Measurements from ENCODE around the gene PZP. TPM values are rescaled to one million over a fixed set of nuclear protein-coding genes. Genes with fewer than 3 reads are reported as not detected.

Gene PZP
- total and polyA plus RNA-seq, 2 of the 13 experiments (the other 11 are each of a cell fraction or from before 2014, with no cell fraction given) = 0.07 to 0.89 TPM

DNA sequence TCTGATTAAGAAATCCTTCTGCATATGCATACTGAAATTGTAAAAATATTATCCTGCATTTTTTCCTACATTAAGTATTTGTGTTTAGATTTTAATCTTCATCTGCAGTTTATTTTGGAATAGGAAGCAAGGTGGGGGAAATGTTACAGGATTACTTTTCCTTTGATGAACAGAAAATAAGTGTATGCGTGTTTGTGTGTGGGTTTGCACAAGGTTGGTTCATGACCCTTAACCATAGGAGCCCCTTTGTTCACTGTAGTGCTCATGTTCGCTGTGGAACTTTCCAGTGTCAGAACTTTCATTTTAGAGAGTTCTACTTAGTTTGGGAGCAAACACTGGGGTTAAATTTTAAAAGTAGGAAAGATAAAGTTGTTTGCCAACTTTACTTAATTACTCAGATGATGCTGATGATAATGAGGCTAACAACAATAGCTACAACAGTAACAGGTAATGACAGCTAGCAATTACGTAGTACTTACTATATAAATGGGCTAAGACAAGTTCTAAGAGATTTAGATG lies 86.0 kb downstream of the PZP start (continued):
- peak; percentile 99 for TF ChIP-seq PITX1 (CRISPR knock-in tag; IDR thresholded peaks at IDR 0.05)
- TF ChIP-seq ZNF362 (CRISPR knock-in tag; IDR thresholded peaks at IDR 0.05; ENCODE audit: borderline replicate concordance) = peak; percentile 48; the same call in 1 of the 2 replicates
- no peak for TF ChIP-seq ZNF10 (CRISPR knock-in tag; IDR thresholded peaks at IDR 0.05; ENCODE audit: borderline replicate concordance, low read depth)
- TF ChIP-seq KIAA2018 (CRISPR knock-in tag; IDR thresholded peaks at IDR 0.05; ENCODE audit: borderline replicate concordance) = no peak
- TF ChIP-seq, protein P1, sequence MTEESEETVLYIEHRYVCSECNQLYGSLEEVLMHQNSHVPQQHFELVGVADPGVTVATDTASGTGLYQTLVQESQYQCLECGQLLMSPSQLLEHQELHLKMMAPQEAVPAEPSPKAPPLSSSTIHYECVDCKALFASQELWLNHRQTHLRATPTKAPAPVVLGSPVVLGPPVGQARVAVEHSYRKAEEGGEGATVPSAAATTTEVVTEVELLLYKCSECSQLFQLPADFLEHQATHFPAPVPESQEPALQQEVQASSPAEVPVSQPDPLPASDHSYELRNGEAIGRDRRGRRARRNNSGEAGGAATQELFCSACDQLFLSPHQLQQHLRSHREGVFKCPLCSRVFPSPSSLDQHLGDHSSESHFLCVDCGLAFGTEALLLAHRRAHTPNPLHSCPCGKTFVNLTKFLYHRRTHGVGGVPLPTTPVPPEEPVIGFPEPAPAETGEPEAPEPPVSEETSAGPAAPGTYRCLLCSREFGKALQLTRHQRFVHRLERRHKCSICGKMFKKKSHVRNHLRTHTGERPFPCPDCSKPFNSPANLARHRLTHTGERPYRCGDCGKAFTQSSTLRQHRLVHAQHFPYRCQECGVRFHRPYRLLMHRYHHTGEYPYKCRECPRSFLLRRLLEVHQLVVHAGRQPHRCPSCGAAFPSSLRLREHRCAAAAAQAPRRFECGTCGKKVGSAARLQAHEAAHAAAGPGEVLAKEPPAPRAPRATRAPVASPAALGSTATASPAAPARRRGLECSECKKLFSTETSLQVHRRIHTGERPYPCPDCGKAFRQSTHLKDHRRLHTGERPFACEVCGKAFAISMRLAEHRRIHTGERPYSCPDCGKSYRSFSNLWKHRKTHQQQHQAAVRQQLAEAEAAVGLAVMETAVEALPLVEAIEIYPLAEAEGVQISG (CRISPR knock-in tag; IDR thresholded peaks at IDR 0.05) = peak; percentile 23; the same call in 1 of the 2 replicates
- TF ChIP-seq HNRNPK (IDR thresholded peaks at IDR 0.05; ENCODE audit: low read depth, low read length, poor library complexity, severe bottlenecking) = no peak
- no peak for TF ChIP-seq ELK4 (CRISPR knock-in tag; IDR thresholded peaks at IDR 0.05; ENCODE audit: borderline replicate concordance)
- TF ChIP-seq REXO4 (CRISPR knock-in tag; IDR thresholded peaks at IDR 0.05; ENCODE audit: borderline replicate concordance) = no peak
- TF ChIP-seq NFE2L2 (IDR thresholded peaks at IDR 0.05; ENCODE audit: low read length) = no peak
- TF ChIP-seq TBP (CRISPR knock-in tag; IDR thresholded peaks at IDR 0.05) = no peak
- no peak for TF ChIP-seq ZNF746 (CRISPR knock-in tag; IDR thresholded peaks at IDR 0.05)
- TF ChIP-seq ZNF329 (CRISPR knock-in tag; IDR thresholded peaks at IDR 0.05; ENCODE audit: low read depth) = no peak
- TF ChIP-seq KMT2B (CRISPR knock-in tag; IDR thresholded peaks at IDR 0.05) = no peak
- TF ChIP-seq, protein P2, sequence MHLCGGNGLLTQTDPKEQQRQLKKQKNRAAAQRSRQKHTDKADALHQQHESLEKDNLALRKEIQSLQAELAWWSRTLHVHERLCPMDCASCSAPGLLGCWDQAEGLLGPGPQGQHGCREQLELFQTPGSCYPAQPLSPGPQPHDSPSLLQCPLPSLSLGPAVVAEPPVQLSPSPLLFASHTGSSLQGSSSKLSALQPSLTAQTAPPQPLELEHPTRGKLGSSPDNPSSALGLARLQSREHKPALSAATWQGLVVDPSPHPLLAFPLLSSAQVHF (CRISPR knock-in tag; IDR thresholded peaks at IDR 0.05) = no peak
- peak; percentile 30 for TF ChIP-seq STAG1 (CRISPR knock-in tag; IDR thresholded peaks at IDR 0.05)
